K562 (cell line): ENCODE data around the gene TBC1D20. TPM values are rescaled to one million over a fixed set of nuclear protein-coding genes. Genes with fewer than 3 reads are reported as not detected.

Experiments
- HMG20B ChIP-seq: fragments of 250-450 bp; sonication (Bioruptor Pico); IDR thresholded peaks from 2 replicates; pipeline ENCODE4 v1.5.0; 2021; ENCODE audit warnings: mild to moderate bottlenecking
- MAFK ChIP-seq: IDR thresholded peaks from 2 replicates; pipeline ENCODE4 v1.6.1; 2011; ENCODE audit warnings: low read length, improper control_type of control experiment
- SMAD4 ChIP-seq: fragments of 250-450 bp; sonication (Bioruptor Pico); conservative IDR thresholded peaks from 2 replicates; pipeline ENCODE4 v1.8.0; 2021; ENCODE audit warnings: inconsistent platforms, mild to moderate bottlenecking, moderate library complexity
- TAF15 ChIP-seq: fragments of 200-400 bp; formaldehyde crosslinking; IDR thresholded peaks from 2 replicates; pipeline ENCODE4 v1.6.1; 2017; ENCODE audit warnings: mild to moderate bottlenecking, low read depth, low read length, moderate library complexity
- polyA plus RNA-seq, 8 experiments: library from polyadenylated mRNA; depleted of rRNA in 4 of 8; stranded (reverse) in 5 of 8; unstranded in 3 of 8; fragments of >200 nt; fragmentation: Nextera tagmentation in 2 of 8; fragmentation: Illumina TruSeq in 1 of 8; extraction: Ambion mirVana in 2 of 8; extraction: Trizol in 1 of 8; gene quantifications; 2 replicates each; pipeline versions ENCODE4 v1.2.1 to v1.2.3, GENCODE V29; 2011 to 2014; ENCODE audit warnings: inconsistent platforms in 1 of 8, missing spikeins in 1 of 8
- total RNA-seq, 7 experiments: library from RNA; depleted of rRNA in 6 of 7; stranded (reverse); fragments of >200 nt in 6 of 7; fragmentation: Illumina TruSeq in 2 of 7; extraction: Trizol in 2 of 7; gene quantifications; 2 replicates each; pipeline versions ENCODE4 v1.2.1 to v1.2.3, GENCODE V29; 2011 to 2021; ENCODE audit warnings: low replicate concordance in 1 of 7
- TF ChIP-seq, protein P1 (sequence below), 2 experiments: IDR thresholded peaks; 2 replicates each; pipeline ENCODE4 v1.6.1; 2011; ENCODE audit warnings: borderline replicate concordance in 1 of 2, control low read depth in 1 of 2, low read depth in 1 of 2, low read length in 1 of 2, mild to moderate bottlenecking in 1 of 2, mixed read lengths in 1 of 2, moderate library complexity in 1 of 2; ENCODE audit not compliant: insufficient read depth in 1 of 2, insufficient read length in 1 of 2, poor library complexity in 1 of 2, severe bottlenecking in 1 of 2; ENCODE audit errors: extremely low read depth in 1 of 2
- TF ChIP-seq, protein P2 (sequence below): fragments of 450-650 bp; IDR thresholded peaks from 2 replicates; pipeline ENCODE4 v1.6.1; 2016; ENCODE audit warnings: mild to moderate bottlenecking, moderate library complexity
- TF ChIP-seq, protein P3 (sequence below): fragments of 450-650 bp; formaldehyde crosslinking; IDR thresholded peaks from 2 replicates; pipeline ENCODE4 v1.4.0; 2020; ENCODE audit warnings: mild to moderate bottlenecking, mixed read lengths
- TF ChIP-seq, protein P4 (sequence below): fragments of 150-350 bp; conservative IDR thresholded peaks from 2 replicates; pipeline ENCODE4 v1.6.1; 2014; ENCODE audit warnings: low read length

TBC1D20 gene
- total and polyA plus RNA-seq, 9 of the 15 experiments (the other 6 are each of a cell fraction or from before 2014, with no cell fraction given): 7.0 to 25.3 (median 15.1) TPM

DNA sequence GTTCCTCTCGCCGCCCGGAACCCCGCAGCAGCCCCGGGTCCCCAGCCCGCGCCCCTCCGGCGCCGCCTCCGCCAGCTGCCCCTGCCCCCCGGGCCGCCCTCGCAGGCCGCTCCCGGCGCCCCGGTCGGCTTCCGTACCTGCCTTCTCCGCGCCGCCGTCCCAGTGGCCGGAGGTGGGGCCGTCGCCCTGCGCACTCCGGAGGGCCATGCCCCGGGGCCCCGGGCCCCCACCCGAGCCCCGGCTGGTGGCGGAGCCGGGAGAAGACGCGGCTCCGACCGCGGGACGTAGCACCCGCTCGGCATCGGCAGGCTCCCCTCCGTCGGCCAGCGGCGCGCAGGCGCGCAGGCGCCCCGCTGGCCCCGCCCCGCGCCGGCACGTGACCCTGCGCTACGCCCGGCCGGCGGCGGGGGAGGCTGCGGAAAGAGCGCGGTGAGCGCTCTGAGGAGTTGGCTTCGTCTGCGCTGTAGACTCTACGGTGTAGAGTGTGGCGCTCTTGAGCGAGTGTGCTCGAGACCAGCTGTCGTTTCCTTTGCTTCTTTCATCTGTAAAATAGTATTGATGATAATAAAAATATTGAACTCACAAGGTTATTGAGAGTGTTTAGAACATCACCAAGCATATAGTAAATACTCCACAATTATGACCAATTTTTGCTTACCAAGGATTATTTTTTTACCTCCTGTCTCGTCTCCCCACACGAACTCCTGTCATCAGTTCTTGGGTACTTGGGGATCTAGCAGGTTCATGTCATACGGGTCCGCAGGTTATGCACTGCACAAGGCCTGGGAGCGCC lies at the start of gene TBC1D20 (continued):
- TF ChIP-seq, protein P1, sequence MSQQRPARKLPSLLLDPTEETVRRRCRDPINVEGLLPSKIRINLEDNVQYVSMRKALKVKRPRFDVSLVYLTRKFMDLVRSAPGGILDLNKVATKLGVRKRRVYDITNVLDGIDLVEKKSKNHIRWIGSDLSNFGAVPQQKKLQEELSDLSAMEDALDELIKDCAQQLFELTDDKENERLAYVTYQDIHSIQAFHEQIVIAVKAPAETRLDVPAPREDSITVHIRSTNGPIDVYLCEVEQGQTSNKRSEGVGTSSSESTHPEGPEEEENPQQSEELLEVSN (IDR thresholded peaks at IDR 0.05; ENCODE audit: borderline replicate concordance in 1 of 2, extremely low read depth in 1 of 2, insufficient read depth in 1 of 2, insufficient read length in 1 of 2, low read depth in 1 of 2, low read length in 1 of 2, poor library complexity in 1 of 2, severe bottlenecking in 1 of 2): peak; percentile 89 to 94
- TF ChIP-seq, protein P2, sequence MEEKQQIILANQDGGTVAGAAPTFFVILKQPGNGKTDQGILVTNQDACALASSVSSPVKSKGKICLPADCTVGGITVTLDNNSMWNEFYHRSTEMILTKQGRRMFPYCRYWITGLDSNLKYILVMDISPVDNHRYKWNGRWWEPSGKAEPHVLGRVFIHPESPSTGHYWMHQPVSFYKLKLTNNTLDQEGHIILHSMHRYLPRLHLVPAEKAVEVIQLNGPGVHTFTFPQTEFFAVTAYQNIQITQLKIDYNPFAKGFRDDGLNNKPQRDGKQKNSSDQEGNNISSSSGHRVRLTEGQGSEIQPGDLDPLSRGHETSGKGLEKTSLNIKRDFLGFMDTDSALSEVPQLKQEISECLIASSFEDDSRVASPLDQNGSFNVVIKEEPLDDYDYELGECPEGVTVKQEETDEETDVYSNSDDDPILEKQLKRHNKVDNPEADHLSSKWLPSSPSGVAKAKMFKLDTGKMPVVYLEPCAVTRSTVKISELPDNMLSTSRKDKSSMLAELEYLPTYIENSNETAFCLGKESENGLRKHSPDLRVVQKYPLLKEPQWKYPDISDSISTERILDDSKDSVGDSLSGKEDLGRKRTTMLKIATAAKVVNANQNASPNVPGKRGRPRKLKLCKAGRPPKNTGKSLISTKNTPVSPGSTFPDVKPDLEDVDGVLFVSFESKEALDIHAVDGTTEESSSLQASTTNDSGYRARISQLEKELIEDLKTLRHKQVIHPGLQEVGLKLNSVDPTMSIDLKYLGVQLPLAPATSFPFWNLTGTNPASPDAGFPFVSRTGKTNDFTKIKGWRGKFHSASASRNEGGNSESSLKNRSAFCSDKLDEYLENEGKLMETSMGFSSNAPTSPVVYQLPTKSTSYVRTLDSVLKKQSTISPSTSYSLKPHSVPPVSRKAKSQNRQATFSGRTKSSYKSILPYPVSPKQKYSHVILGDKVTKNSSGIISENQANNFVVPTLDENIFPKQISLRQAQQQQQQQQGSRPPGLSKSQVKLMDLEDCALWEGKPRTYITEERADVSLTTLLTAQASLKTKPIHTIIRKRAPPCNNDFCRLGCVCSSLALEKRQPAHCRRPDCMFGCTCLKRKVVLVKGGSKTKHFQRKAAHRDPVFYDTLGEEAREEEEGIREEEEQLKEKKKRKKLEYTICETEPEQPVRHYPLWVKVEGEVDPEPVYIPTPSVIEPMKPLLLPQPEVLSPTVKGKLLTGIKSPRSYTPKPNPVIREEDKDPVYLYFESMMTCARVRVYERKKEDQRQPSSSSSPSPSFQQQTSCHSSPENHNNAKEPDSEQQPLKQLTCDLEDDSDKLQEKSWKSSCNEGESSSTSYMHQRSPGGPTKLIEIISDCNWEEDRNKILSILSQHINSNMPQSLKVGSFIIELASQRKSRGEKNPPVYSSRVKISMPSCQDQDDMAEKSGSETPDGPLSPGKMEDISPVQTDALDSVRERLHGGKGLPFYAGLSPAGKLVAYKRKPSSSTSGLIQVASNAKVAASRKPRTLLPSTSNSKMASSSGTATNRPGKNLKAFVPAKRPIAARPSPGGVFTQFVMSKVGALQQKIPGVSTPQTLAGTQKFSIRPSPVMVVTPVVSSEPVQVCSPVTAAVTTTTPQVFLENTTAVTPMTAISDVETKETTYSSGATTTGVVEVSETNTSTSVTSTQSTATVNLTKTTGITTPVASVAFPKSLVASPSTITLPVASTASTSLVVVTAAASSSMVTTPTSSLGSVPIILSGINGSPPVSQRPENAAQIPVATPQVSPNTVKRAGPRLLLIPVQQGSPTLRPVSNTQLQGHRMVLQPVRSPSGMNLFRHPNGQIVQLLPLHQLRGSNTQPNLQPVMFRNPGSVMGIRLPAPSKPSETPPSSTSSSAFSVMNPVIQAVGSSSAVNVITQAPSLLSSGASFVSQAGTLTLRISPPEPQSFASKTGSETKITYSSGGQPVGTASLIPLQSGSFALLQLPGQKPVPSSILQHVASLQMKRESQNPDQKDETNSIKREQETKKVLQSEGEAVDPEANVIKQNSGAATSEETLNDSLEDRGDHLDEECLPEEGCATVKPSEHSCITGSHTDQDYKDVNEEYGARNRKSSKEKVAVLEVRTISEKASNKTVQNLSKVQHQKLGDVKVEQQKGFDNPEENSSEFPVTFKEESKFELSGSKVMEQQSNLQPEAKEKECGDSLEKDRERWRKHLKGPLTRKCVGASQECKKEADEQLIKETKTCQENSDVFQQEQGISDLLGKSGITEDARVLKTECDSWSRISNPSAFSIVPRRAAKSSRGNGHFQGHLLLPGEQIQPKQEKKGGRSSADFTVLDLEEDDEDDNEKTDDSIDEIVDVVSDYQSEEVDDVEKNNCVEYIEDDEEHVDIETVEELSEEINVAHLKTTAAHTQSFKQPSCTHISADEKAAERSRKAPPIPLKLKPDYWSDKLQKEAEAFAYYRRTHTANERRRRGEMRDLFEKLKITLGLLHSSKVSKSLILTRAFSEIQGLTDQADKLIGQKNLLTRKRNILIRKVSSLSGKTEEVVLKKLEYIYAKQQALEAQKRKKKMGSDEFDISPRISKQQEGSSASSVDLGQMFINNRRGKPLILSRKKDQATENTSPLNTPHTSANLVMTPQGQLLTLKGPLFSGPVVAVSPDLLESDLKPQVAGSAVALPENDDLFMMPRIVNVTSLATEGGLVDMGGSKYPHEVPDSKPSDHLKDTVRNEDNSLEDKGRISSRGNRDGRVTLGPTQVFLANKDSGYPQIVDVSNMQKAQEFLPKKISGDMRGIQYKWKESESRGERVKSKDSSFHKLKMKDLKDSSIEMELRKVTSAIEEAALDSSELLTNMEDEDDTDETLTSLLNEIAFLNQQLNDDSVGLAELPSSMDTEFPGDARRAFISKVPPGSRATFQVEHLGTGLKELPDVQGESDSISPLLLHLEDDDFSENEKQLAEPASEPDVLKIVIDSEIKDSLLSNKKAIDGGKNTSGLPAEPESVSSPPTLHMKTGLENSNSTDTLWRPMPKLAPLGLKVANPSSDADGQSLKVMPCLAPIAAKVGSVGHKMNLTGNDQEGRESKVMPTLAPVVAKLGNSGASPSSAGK: peak; percentile 70
- TF ChIP-seq SMAD4 (CRISPR knock-in tag) (peak; percentile 72), TAF15 (peak; percentile 89; the same call in 1 of the 2 replicates), MAFK (peak; percentile 36; the same call in 1 of the 2 replicates), HMG20B (CRISPR knock-in tag) (no peak)
- TF ChIP-seq, protein P3, sequence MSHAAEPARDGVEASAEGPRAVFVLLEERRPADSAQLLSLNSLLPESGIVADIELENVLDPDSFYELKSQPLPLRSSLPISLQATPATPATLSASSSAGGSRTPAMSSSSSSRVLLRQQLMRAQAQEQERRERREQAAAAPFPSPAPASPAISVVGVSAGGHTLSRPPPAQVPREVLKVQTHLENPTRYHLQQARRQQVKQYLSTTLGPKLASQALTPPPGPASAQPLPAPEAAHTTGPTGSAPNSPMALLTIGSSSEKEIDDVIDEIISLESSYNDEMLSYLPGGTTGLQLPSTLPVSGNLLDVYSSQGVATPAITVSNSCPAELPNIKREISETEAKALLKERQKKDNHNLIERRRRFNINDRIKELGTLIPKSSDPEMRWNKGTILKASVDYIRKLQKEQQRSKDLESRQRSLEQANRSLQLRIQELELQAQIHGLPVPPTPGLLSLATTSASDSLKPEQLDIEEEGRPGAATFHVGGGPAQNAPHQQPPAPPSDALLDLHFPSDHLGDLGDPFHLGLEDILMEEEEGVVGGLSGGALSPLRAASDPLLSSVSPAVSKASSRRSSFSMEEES (CRISPR knock-in tag): peak; percentile 71
- TF ChIP-seq, protein P4, sequence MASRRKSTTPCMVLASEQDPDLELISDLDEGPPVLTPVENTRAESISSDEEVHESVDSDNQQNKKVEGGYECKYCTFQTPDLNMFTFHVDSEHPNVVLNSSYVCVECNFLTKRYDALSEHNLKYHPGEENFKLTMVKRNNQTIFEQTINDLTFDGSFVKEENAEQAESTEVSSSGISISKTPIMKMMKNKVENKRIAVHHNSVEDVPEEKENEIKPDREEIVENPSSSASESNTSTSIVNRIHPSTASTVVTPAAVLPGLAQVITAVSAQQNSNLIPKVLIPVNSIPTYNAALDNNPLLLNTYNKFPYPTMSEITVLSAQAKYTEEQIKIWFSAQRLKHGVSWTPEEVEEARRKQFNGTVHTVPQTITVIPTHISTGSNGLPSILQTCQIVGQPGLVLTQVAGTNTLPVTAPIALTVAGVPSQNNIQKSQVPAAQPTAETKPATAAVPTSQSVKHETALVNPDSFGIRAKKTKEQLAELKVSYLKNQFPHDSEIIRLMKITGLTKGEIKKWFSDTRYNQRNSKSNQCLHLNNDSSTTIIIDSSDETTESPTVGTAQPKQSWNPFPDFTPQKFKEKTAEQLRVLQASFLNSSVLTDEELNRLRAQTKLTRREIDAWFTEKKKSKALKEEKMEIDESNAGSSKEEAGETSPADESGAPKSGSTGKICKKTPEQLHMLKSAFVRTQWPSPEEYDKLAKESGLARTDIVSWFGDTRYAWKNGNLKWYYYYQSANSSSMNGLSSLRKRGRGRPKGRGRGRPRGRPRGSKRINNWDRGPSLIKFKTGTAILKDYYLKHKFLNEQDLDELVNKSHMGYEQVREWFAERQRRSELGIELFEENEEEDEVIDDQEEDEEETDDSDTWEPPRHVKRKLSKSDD: 0 out of 2 replicates have a peak, but pooled peaks have one; percentile 9
